ENCODE measurements around the gene C2CD2.

The C2CD2 gene

GRCh38 chr21:41868062-41868710, 85.6 kb downstream of the C2CD2 start:
- DNase-seq (ENCODE audit: low read depth in 2 of 2, low spot score in 1 of 2) = no peak

GRCh38 chr21:41867313-41867712, 86.5 kb downstream of the C2CD2 start:
- DNase-seq (ENCODE audit: low read depth in 2 of 2, low spot score in 1 of 2) = no peak

GRCh38 chr21:41866274-41866809, 87.5 kb downstream of the C2CD2 start:
- no peak for DNase-seq (ENCODE audit: low read depth in 2 of 2, low spot score in 1 of 2)

GRCh38 chr21:41865002-41865777, 88.6 kb downstream of the C2CD2 start:
- DNase-seq (ENCODE audit: low read depth in 2 of 2, low spot score in 1 of 2) = no peak

GRCh38 chr21:41864311-41865001, 89.4 kb downstream of the C2CD2 start:
- no peak for DNase-seq (ENCODE audit: low read depth in 2 of 2, low spot score in 1 of 2)

- DNase-seq (ENCODE audit: low read depth in 2 of 2, low spot score in 1 of 2) = no peak
Observed at GRCh38 chr21:41863439-41863740, 90.4 kb downstream of the C2CD2 start.

GRCh38 chr21:41861987-41862386, 91.8 kb downstream of the C2CD2 start:
- DNase-seq (ENCODE audit: low read depth in 2 of 2, low spot score in 1 of 2) = no peak

- DNase-seq (ENCODE audit: low read depth in 2 of 2, low spot score in 1 of 2) = no peak
Observed at GRCh38 chr21:41861255-41861654, 92.6 kb downstream of the C2CD2 start.

- no peak for DNase-seq (ENCODE audit: low read depth in 2 of 2, low spot score in 1 of 2)
Observed at GRCh38 chr21:41859297-41859980, 94.4 kb downstream of the C2CD2 start.

- no peak for DNase-seq (ENCODE audit: low read depth in 2 of 2, low spot score in 1 of 2)
Observed at GRCh38 chr21:41858466-41859296, 95.1 kb downstream of the C2CD2 start.

- no peak for DNase-seq (ENCODE audit: low read depth in 2 of 2, low spot score in 1 of 2)
Observed at GRCh38 chr21:41857771-41858300, 96.0 kb downstream of the C2CD2 start.

- no peak for DNase-seq (ENCODE audit: low read depth in 2 of 2, low spot score in 1 of 2)
Observed at GRCh38 chr21:41856572-41856971, 97.2 kb downstream of the C2CD2 start.

GRCh38 chr21:41854426-41854995, 99.3 kb downstream of the C2CD2 start:
- no peak for DNase-seq (ENCODE audit: low read depth in 2 of 2, low spot score in 1 of 2)

GRCh38 chr21:41852929-41853320, 100.9 kb downstream of the C2CD2 start:
- DNase-seq (ENCODE audit: low read depth in 2 of 2, low spot score in 1 of 2) = no peak

- DNase-seq (ENCODE audit: low read depth in 2 of 2, low spot score in 1 of 2) = no peak
Observed at GRCh38 chr21:41852151-41852928, 101.5 kb downstream of the C2CD2 start.

GRCh38 chr21:41851090-41851790, 102.6 kb downstream of the C2CD2 start:
- DNase-seq (ENCODE audit: low read depth in 2 of 2, low spot score in 1 of 2) = no peak

GRCh38 chr21:41850085-41850484, 103.7 kb downstream of the C2CD2 start:
- no peak for DNase-seq (ENCODE audit: low read depth in 2 of 2, low spot score in 1 of 2)

- no peak for DNase-seq (ENCODE audit: low read depth in 2 of 2, low spot score in 1 of 2)
Observed at GRCh38 chr21:41848958-41849580, 104.7 kb downstream of the C2CD2 start.
